ENCODE measurements around the gene LAMC3. TPM values are rescaled to one million over a fixed set of nuclear protein-coding genes. Genes with fewer than 3 reads are reported as not detected.
"Not testable (repeated sequence)": the region's sequence is repeated elsewhere in the genome, so short reads cannot be mapped to it uniquely, and the experiment has no call there.

The LAMC3 gene
- total RNA-seq, 2 experiments from 2014 or later = 0.19 to 2.2 TPM

GRCh38 chr9:130998597-130999244 lies 10.3 kb upstream of the LAMC3 start:
- H2AFZ ChIP-seq (ENCODE audit: low read length) = no peak overlapping the region
- no peak for TF ChIP-seq EZH2phosphoT487 (IDR thresholded peaks at IDR 0.05; ENCODE audit: borderline replicate concordance, low read depth, low read length)
- TF ChIP-seq, protein P1, sequence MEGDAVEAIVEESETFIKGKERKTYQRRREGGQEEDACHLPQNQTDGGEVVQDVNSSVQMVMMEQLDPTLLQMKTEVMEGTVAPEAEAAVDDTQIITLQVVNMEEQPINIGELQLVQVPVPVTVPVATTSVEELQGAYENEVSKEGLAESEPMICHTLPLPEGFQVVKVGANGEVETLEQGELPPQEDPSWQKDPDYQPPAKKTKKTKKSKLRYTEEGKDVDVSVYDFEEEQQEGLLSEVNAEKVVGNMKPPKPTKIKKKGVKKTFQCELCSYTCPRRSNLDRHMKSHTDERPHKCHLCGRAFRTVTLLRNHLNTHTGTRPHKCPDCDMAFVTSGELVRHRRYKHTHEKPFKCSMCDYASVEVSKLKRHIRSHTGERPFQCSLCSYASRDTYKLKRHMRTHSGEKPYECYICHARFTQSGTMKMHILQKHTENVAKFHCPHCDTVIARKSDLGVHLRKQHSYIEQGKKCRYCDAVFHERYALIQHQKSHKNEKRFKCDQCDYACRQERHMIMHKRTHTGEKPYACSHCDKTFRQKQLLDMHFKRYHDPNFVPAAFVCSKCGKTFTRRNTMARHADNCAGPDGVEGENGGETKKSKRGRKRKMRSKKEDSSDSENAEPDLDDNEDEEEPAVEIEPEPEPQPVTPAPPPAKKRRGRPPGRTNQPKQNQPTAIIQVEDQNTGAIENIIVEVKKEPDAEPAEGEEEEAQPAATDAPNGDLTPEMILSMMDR (conservative IDR thresholded peaks at IDR 0.05; ENCODE audit: low read length) = no peak; the same call in 1 of the 2 replicates
- H3K9me3 ChIP-seq (ENCODE audit: low read length) = no peaks in the 10 kb centered on the region
- H3K4me3 ChIP-seq (ENCODE audit: low read depth, low read length, poor library complexity, severe bottlenecking) = no peak overlapping the region
- H3K9me2 ChIP-seq (ENCODE audit: insufficient read depth, low read length) = no peaks in the 10 kb centered on the region
- ChIA-PET POLR2A (no interaction called here), CTCF (ENCODE audit: unreplicated experiment) (interaction anchor here (0.6 kb wide), 2 partner anchors 63 to 107 kb away, joined by 3 read pairs; no protein-coding TSS in a partner anchor)
- H4K20me1 ChIP-seq (ENCODE audit: insufficient read depth, low read length) = no peaks in the 10 kb centered on the region
- BruUV-seq (replicated peaks) = no TSS peak
- DNase-seq (ENCODE audit: low spot score) = no peak
- no peaks in the 10 kb centered on the region for H3K36me3 ChIP-seq (ENCODE audit: insufficient read depth, low read length)
- H3K4me1 ChIP-seq (ENCODE audit: insufficient read depth, low read length, poor library complexity, severe bottlenecking) = no peaks in the 10 kb centered on the region
- no peak overlapping the region for H3K27ac ChIP-seq (ENCODE audit: low read depth, low read length, poor library complexity, severe bottlenecking)
- no peaks in the 10 kb centered on the region for H3K79me2 ChIP-seq (ENCODE audit: insufficient read depth, low read depth, low read length)
- H3K4me2 ChIP-seq (ENCODE audit: low read length) = no peak overlapping the region
- intact Hi-C loops (cut with micrococcal nuclease; ENCODE audit: unreplicated experiment) = loop anchor here (5.0 kb wide), 2 partner anchors 49 to 131 kb away; no protein-coding TSS in a partner anchor

DNA sequence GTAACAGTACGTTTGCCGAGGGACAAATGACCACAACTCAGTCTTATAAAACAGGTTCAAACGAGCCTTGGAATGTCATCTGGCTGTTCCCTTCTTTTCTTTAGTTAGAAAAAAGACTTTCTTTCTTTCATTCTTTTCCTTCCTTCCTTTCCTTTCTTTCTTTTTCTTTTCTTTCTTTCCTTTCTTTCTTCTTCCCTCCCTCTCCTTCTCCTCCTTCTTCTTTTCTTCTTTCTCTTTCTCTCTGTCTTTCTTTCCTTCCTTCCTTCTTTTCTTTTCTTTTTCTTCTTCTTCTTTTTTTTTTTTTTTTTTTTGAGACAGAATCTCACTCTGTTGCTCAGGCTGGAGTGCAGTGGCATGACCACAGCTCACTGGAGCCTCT lies 9.7 kb upstream of the LAMC3 start:
- Histone ChIP-seq H3K4me3 (ENCODE audit: low read depth, low read length, poor library complexity, severe bottlenecking) (no peak overlapping the region), H3K9me3 (ENCODE audit: low read length) (no peaks in the 10 kb centered on the region), H3K4me1 (ENCODE audit: insufficient read depth, low read length, poor library complexity, severe bottlenecking) (no peaks in the 10 kb centered on the region), H3K36me3 (ENCODE audit: insufficient read depth, low read length) (no peaks in the 10 kb centered on the region), H3K9me2 (ENCODE audit: insufficient read depth, low read length) (no peaks in the 10 kb centered on the region), H3K27ac (ENCODE audit: low read depth, low read length, poor library complexity, severe bottlenecking) (no peak overlapping the region), H4K20me1 (ENCODE audit: insufficient read depth, low read length) (no peaks in the 10 kb centered on the region), H3K4me2 (ENCODE audit: low read length) (no peak overlapping the region), H3K79me2 (ENCODE audit: insufficient read depth, low read depth, low read length) (no peaks in the 10 kb centered on the region), H2AFZ (ENCODE audit: low read length) (no peak overlapping the region)
- no TSS peak for BruUV-seq (replicated peaks)
- POLR2A ChIA-PET = no interaction called here
- DNase-seq (ENCODE audit: low spot score) = no peak
- CTCF ChIA-PET (ENCODE audit: unreplicated experiment) = no interaction called here
- TF ChIP-seq, protein P1 (conservative IDR thresholded peaks at IDR 0.05; ENCODE audit: low read length) = no peak
- no peak for TF ChIP-seq EZH2phosphoT487 (IDR thresholded peaks at IDR 0.05; ENCODE audit: borderline replicate concordance, low read depth, low read length)
- intact Hi-C loops (cut with micrococcal nuclease; ENCODE audit: unreplicated experiment) = loop anchor here (5.0 kb wide), 2 partner anchors 48 to 132 kb away; no protein-coding TSS in a partner anchor

DNA sequence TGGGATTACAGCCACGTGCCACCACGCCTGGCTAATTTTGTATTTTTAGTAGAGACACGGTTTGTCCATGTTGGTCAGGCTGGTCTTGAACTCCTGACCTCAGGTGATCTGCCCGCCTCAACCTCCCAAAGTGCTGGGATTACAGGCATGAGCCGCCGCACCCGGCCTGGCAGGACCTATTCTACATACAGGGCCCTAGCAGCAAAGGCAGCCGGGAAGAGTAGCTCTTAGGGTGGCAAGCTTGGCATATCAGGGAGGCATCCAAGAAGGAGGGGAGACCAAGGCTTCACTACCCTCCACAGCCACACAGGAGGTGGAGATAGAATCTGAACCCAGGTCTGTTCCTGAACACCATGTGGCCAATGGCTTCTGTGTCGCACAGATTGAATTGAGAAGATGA lies 8.4 kb upstream of the LAMC3 start:
- POLR2A ChIA-PET; H2AFZ ChIP-seq (ENCODE audit: low read length); CTCF ChIA-PET (ENCODE audit: unreplicated experiment); H4K20me1 ChIP-seq (ENCODE audit: insufficient read depth, low read length); H3K27ac ChIP-seq (ENCODE audit: low read depth, low read length, poor library complexity, severe bottlenecking); H3K4me2 ChIP-seq (ENCODE audit: low read length); BruUV-seq (replicated peaks); intact Hi-C loops (cut with micrococcal nuclease; ENCODE audit: unreplicated experiment); H3K9me2 ChIP-seq (ENCODE audit: insufficient read depth, low read length); H3K4me3 ChIP-seq (ENCODE audit: low read depth, low read length, poor library complexity, severe bottlenecking); H3K9me3 ChIP-seq (ENCODE audit: low read length); H3K79me2 ChIP-seq (ENCODE audit: insufficient read depth, low read depth, low read length); H3K36me3 ChIP-seq (ENCODE audit: insufficient read depth, low read length); H3K4me1 ChIP-seq (ENCODE audit: insufficient read depth, low read length, poor library complexity, severe bottlenecking); DNase-seq (ENCODE audit: low spot score): not testable (repeated sequence)
